HG03432 (cell line): ENCODE measurements around the gene BCAS3.
"Not testable (repeated sequence)": the region's sequence is repeated elsewhere in the genome, so short reads cannot be mapped to it uniquely, and the experiment has no call there.

Source experiments
- ATAC-seq: cut with Tn5 transposase; IDR thresholded peaks from one replicate; pipeline ENCODE4 v1.9.1; 2021; ENCODE audit warnings: mild to moderate bottlenecking, moderate library complexity; ENCODE audit not compliant: unreplicated experiment

BCAS3 gene

GRCh38 chr17:60671482-60671881 lies 6.2 kb upstream of the BCAS3 start:
- no peak for ATAC-seq

- ATAC-seq: not testable (repeated sequence)
These were observed 3.0 kb upstream of the BCAS3 start for GRCh38 chr17:60674637-60675036.

GRCh38 chr17:60675997-60676396 lies 1.7 kb upstream of the BCAS3 start:
- ATAC-seq: no peak

GRCh38 chr17:60676758-60677307 lies 818 bp upstream of the BCAS3 start:
- ATAC-seq: no peak

- no peak for ATAC-seq
These were observed 430 bp downstream of the BCAS3 start for GRCh38 chr17:60678118-60678444.

- no peak for ATAC-seq
These were observed 1.6 kb downstream of the BCAS3 start for GRCh38 chr17:60679287-60679686.

GRCh38 chr17:60680754-60681153 lies 3.1 kb downstream of the BCAS3 start:
- no peak for ATAC-seq

GRCh38 chr17:60685437-60685836 lies 7.8 kb downstream of the BCAS3 start:
- no peak for ATAC-seq

GRCh38 chr17:60695960-60696359 lies 18.3 kb downstream of the BCAS3 start:
- ATAC-seq: no peak

- no peak for ATAC-seq
These were observed 21.4 kb downstream of the BCAS3 start for GRCh38 chr17:60699090-60699489.

- no peak for ATAC-seq
These were observed 26.5 kb downstream of the BCAS3 start for GRCh38 chr17:60704170-60704569.

- ATAC-seq: no peak
These were observed 35.0 kb downstream of the BCAS3 start for GRCh38 chr17:60712675-60713074.

- no peak for ATAC-seq
These were observed 36.0 kb downstream of the BCAS3 start for GRCh38 chr17:60713608-60714007.

- ATAC-seq: no peak
These were observed 39.1 kb downstream of the BCAS3 start for GRCh38 chr17:60716766-60717165.

- no peak for ATAC-seq
These were observed 40.2 kb downstream of the BCAS3 start for GRCh38 chr17:60717814-60718213.

- no peak for ATAC-seq
These were observed 43.3 kb downstream of the BCAS3 start for GRCh38 chr17:60720763-60721531.

GRCh38 chr17:60724647-60725046 lies 47.0 kb downstream of the BCAS3 start:
- ATAC-seq: no peak

- ATAC-seq: no peak
These were observed 52.2 kb downstream of the BCAS3 start for GRCh38 chr17:60729854-60730253.

GRCh38 chr17:60730273-60730672 lies 52.6 kb downstream of the BCAS3 start:
- no peak for ATAC-seq

GRCh38 chr17:60738287-60738686 lies 60.6 kb downstream of the BCAS3 start:
- no peak for ATAC-seq

- no peak for ATAC-seq
These were observed 62.9 kb downstream of the BCAS3 start for GRCh38 chr17:60740584-60740983.

GRCh38 chr17:60741031-60741430 lies 63.4 kb downstream of the BCAS3 start:
- no peak for ATAC-seq

- ATAC-seq: no peak
These were observed 65.6 kb downstream of the BCAS3 start for GRCh38 chr17:60743282-60743681.
